ENCODE results near the gene DUSP22.
"Not testable (repeated sequence)": the region's sequence is repeated elsewhere in the genome, so short reads cannot be mapped to it uniquely, and the experiment has no call there.

DUSP22 gene

GRCh38 chr6:325161-325860 lies 33.0 kb downstream of the DUSP22 start:
- H3K4me3 ChIP-seq (ENCODE audit: insufficient read depth, low read depth, low read length); H3K27me3 ChIP-seq (ENCODE audit: control insufficient read depth, insufficient read depth, low read length, poor library complexity, severe bottlenecking); H3K27ac ChIP-seq (ENCODE audit: insufficient read depth, low read depth, low read length, poor library complexity, severe bottlenecking); H3K9me3 ChIP-seq (ENCODE audit: control insufficient read depth, low read length); H3K36me3 ChIP-seq (ENCODE audit: control insufficient read depth, insufficient read depth, low read length); H3K4me1 ChIP-seq (ENCODE audit: control insufficient read depth, insufficient read depth, low read length): not testable (repeated sequence)
- WGBS, 2 experiments, result 86 to 87% methylated on average over 14 to 16 of the region's 16 CpGs

- not testable (repeated sequence) for H3K4me1 ChIP-seq (ENCODE audit: control insufficient read depth, insufficient read depth, low read length); H3K4me3 ChIP-seq (ENCODE audit: insufficient read depth, low read depth, low read length); H3K27ac ChIP-seq (ENCODE audit: insufficient read depth, low read depth, low read length, poor library complexity, severe bottlenecking); H3K9me3 ChIP-seq (ENCODE audit: control insufficient read depth, low read length); H3K36me3 ChIP-seq (ENCODE audit: control insufficient read depth, insufficient read depth, low read length); H3K27me3 ChIP-seq (ENCODE audit: control insufficient read depth, insufficient read depth, low read length, poor library complexity, severe bottlenecking)
- 76 to 77% methylated on average over 9 of the region's 9 CpGs for WGBS, 2 experiments
These were observed 33.8 kb downstream of the DUSP22 start for GRCh38 chr6:326066-326465.

GRCh38 chr6:326896-327537 lies 34.7 kb downstream of the DUSP22 start:
- Histone ChIP-seq H3K4me1 (ENCODE audit: control insufficient read depth, insufficient read depth, low read length) (no peaks in the 10 kb centered on the region), H3K27me3 (ENCODE audit: control insufficient read depth, insufficient read depth, low read length, poor library complexity, severe bottlenecking) (no peaks in the 10 kb centered on the region), H3K9me3 (ENCODE audit: control insufficient read depth, low read length) (no peaks in the 10 kb centered on the region), H3K27ac (ENCODE audit: insufficient read depth, low read depth, low read length, poor library complexity, severe bottlenecking) (no peak overlapping the region), H3K4me3 (ENCODE audit: insufficient read depth, low read depth, low read length) (no peak overlapping the region), H3K36me3 (ENCODE audit: control insufficient read depth, insufficient read depth, low read length) (no peaks in the 10 kb centered on the region)
- 88 to 90% methylated on average over 13 of the region's 13 CpGs for WGBS, 2 experiments

- WGBS, 2 experiments, result 81 to 87% methylated on average over 10 of the region's 10 CpGs
- Histone ChIP-seq H3K27me3 (ENCODE audit: control insufficient read depth, insufficient read depth, low read length, poor library complexity, severe bottlenecking) (no peaks in the 10 kb centered on the region), H3K4me3 (ENCODE audit: insufficient read depth, low read depth, low read length) (no peak overlapping the region), H3K27ac (ENCODE audit: insufficient read depth, low read depth, low read length, poor library complexity, severe bottlenecking) (no peak overlapping the region), H3K9me3 (ENCODE audit: control insufficient read depth, low read length) (no peaks in the 10 kb centered on the region), H3K36me3 (ENCODE audit: control insufficient read depth, insufficient read depth, low read length) (no peaks in the 10 kb centered on the region), H3K4me1 (ENCODE audit: control insufficient read depth, insufficient read depth, low read length) (no peaks in the 10 kb centered on the region)
These were observed 35.3 kb downstream of the DUSP22 start for GRCh38 chr6:327538-328116.

GRCh38 chr6:328136-328670 lies 35.9 kb downstream of the DUSP22 start:
- H3K9me3 ChIP-seq (ENCODE audit: control insufficient read depth, low read length), result no peaks in the 10 kb centered on the region
- H3K4me3 ChIP-seq (ENCODE audit: insufficient read depth, low read depth, low read length), result no peak overlapping the region
- H3K36me3 ChIP-seq (ENCODE audit: control insufficient read depth, insufficient read depth, low read length), result no peaks in the 10 kb centered on the region
- no peak overlapping the region for H3K27ac ChIP-seq (ENCODE audit: insufficient read depth, low read depth, low read length, poor library complexity, severe bottlenecking)
- no peaks in the 10 kb centered on the region for H3K4me1 ChIP-seq (ENCODE audit: control insufficient read depth, insufficient read depth, low read length)
- no peaks in the 10 kb centered on the region for H3K27me3 ChIP-seq (ENCODE audit: control insufficient read depth, insufficient read depth, low read length, poor library complexity, severe bottlenecking)
- 82 to 88% methylated on average over 8 of the region's 8 CpGs for WGBS, 2 experiments

GRCh38 chr6:328924-329323 lies 36.6 kb downstream of the DUSP22 start:
- H3K9me3 ChIP-seq (ENCODE audit: control insufficient read depth, low read length), result no peaks in the 10 kb centered on the region
- no peak overlapping the region for H3K27ac ChIP-seq (ENCODE audit: insufficient read depth, low read depth, low read length, poor library complexity, severe bottlenecking)
- WGBS, 2 experiments, result 84 to 85% methylated on average over 7 of the region's 7 CpGs
- no peaks in the 10 kb centered on the region for H3K4me1 ChIP-seq (ENCODE audit: control insufficient read depth, insufficient read depth, low read length)
- H3K27me3 ChIP-seq (ENCODE audit: control insufficient read depth, insufficient read depth, low read length, poor library complexity, severe bottlenecking), result no peaks in the 10 kb centered on the region
- no peak overlapping the region for H3K4me3 ChIP-seq (ENCODE audit: insufficient read depth, low read depth, low read length)
- no peaks in the 10 kb centered on the region for H3K36me3 ChIP-seq (ENCODE audit: control insufficient read depth, insufficient read depth, low read length)

GRCh38 chr6:329888-330691 lies 37.8 kb downstream of the DUSP22 start:
- no peaks in the 10 kb centered on the region for H3K27me3 ChIP-seq (ENCODE audit: control insufficient read depth, insufficient read depth, low read length, poor library complexity, severe bottlenecking)

GRCh38 chr6:330948-331347 lies 38.7 kb downstream of the DUSP22 start:
- no peak overlapping the region for H3K4me3 ChIP-seq (ENCODE audit: insufficient read depth, low read depth, low read length)
- no peak overlapping the region for H3K27ac ChIP-seq (ENCODE audit: insufficient read depth, low read depth, low read length, poor library complexity, severe bottlenecking)
- H3K4me1 ChIP-seq (ENCODE audit: control insufficient read depth, insufficient read depth, low read length), result no peaks in the 10 kb centered on the region
- H3K9me3 ChIP-seq (ENCODE audit: control insufficient read depth, low read length), result no peaks in the 10 kb centered on the region
- H3K36me3 ChIP-seq (ENCODE audit: control insufficient read depth, insufficient read depth, low read length), result no peaks in the 10 kb centered on the region
- H3K27me3 ChIP-seq (ENCODE audit: control insufficient read depth, insufficient read depth, low read length, poor library complexity, severe bottlenecking), result no peaks in the 10 kb centered on the region
- 85 to 90% methylated on average over 8 of the region's 8 CpGs for WGBS, 2 experiments

More at GRCh38 chr6:329888-330691, 37.8 kb downstream of the DUSP22 start:
- Histone ChIP-seq H3K4me3 (ENCODE audit: insufficient read depth, low read depth, low read length) (no peak overlapping the region), H3K4me1 (ENCODE audit: control insufficient read depth, insufficient read depth, low read length) (no peaks in the 10 kb centered on the region), H3K36me3 (ENCODE audit: control insufficient read depth, insufficient read depth, low read length) (no peaks in the 10 kb centered on the region), H3K27ac (ENCODE audit: insufficient read depth, low read depth, low read length, poor library complexity, severe bottlenecking) (no peak overlapping the region), H3K9me3 (ENCODE audit: control insufficient read depth, low read length) (no peaks in the 10 kb centered on the region)
- WGBS, 2 experiments, result 82 to 84% methylated on average over 15 of the region's 15 CpGs

GRCh38 chr6:331622-332521 lies 39.6 kb downstream of the DUSP22 start:
- H3K4me1 ChIP-seq (ENCODE audit: control insufficient read depth, insufficient read depth, low read length), result no peaks in the 10 kb centered on the region
- H3K27ac ChIP-seq (ENCODE audit: insufficient read depth, low read depth, low read length, poor library complexity, severe bottlenecking), result no peak overlapping the region
- no peaks in the 10 kb centered on the region for H3K36me3 ChIP-seq (ENCODE audit: control insufficient read depth, insufficient read depth, low read length)
- no peaks in the 10 kb centered on the region for H3K9me3 ChIP-seq (ENCODE audit: control insufficient read depth, low read length)
- WGBS, 2 experiments, result 89% methylated on average over 13 of the region's 13 CpGs
- H3K4me3 ChIP-seq (ENCODE audit: insufficient read depth, low read depth, low read length), result no peak overlapping the region
- H3K27me3 ChIP-seq (ENCODE audit: control insufficient read depth, insufficient read depth, low read length, poor library complexity, severe bottlenecking), result no peaks in the 10 kb centered on the region

All from ectodermal cell (in vitro differentiated cells).